Femur (tissue), 1 donor: ENCODE measurements around the gene VCP.

Experiments
- DNase-seq: peaks from one replicate; pipeline ENCODE4 v3.0.0-alpha.2; 2017

Gene VCP

DNA sequence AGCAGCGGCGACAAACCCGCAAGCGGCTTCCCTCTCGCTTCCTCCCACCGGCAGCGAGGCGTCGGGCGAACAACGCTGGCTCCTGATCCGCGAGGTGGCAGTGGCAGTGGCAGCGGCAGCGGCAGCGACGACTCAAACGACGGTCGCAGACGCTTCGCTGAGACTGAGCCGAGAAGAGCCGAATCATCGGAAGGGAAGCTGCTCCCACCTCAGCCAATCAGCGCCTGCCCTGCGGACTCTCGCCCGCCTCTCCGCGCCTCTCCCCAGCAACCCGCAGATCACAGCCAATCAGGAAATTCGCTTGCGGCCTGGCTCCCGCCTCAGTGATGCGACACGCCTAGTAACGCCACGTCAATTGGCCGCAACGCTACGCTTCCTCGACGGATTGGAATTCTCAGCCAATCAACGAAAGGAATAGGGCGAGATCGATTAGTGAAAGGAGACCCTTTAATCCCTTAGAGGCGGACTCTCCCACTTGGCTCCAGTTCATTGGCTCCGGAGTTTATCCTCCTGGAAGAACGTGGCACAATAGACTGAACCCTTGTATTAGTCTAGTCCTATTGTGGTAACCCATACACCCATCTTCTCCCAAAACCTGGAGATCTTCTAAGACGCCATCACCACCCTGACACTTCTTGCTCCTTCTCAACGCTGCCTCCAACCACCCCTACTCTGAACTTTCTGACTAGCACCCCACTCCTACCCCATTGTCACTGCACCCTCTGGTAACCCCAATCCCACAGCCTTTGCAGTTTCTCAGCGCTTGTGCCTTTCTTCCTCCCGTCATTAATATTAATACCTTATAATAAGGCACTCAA, at the start of gene VCP:
Gene VCP (minus strand): TSS at position 165 of the 818 bp plus-strand sequence. CDS start 272 bp downstream, outside the sequence.
- DNase-seq, result peak; percentile 99

DNA sequence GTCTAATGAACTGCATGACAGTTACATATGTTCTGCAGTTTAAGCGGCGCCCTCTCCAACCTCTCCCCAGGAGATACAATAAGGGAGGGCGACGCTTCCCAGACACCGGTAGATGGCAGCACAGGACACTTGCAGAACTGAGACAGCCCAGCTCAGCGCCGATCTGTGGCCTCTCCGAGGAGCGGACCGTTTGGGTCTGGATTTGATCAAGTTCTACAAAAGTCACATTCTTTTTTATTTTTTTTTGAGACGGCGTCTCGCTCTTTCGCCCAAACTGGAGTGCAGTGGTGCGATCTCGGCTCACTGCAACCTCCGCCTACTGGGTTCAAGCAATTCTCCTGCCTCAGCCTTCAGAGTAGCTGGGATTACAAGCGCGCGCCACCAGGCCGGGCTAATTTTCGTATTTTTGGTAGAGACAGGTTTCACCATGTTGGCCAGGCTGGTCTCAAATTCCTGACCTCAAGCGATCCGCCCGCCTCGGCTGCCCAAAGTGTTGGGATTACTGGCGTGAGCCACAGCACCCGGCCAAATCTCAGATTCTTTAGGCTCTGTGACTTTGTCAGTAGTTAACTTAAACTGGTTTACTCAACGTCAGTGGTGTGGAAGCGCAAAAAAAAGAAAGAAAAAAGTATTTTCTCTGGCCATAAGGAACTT, 44.6 kb upstream of the VCP start:
- DNase-seq, result peak; percentile 93

DNA sequence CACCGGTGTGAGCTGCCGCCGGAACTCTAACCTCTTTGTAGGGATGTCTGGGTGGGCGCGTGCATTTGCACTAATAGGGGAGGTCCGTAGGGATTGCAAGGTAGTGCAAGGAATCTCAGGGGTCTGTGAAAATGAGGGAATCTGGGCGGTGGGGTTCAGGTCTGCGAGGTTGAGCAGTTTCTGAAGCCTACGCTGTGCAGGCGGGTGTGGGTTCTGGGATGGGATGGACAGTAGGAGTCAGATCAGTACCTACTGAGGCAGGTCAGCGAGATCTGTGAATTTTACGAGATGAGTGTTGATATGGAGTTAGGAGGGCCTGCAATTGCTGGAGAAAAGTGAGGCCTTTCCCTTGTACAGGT, 44.1 kb upstream of the VCP start:
- DNase-seq, result no peak

DNA sequence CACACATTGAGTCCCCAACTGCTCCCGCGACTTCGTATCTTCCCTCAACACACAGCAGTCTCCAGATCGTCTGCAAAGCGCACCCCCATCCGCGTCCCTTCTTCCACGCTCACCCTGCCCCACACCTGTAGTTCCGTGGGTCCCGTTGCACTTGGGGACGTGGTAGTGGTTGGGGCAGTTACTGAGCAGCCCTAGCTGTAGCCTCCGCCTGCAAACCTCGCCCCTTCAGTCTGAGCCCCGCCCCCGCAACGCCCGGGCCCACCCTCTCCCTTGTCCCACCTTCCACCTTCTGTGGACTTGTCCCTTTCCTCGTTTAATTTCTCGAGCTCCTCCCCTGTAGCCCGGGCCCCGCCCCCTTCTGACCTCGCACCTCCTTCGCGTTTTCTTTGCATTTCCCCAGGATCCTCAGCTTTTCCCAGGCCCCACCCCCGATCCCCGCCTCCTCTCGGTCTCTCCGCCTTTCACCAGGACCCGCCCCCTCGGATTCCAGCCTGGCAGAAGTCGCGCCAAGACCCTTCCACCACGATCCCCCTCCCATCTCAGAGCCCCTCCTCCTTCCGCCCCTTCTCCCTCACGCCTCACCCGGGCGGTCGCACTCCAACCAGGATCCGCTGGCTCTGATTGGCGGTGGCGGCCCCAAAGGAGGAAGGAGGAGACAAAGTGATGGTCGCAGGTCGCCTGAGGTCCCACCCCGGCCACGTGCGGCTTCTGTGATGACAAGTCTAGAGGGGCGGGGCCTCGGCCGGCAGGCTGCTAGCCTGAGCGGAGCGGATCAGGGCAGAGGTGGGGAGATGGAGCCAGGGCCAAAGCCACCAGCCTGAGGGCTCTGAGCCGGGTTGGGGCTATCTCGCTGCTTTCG, 43.5 kb upstream of the VCP start, which contains the start of gene ATOSB:
Gene ATOSB (minus strand): TSS at position 183 of the 859 bp plus-strand sequence. CDS start 7,588 bp downstream, outside the sequence.
- peak; percentile 99 for DNase-seq

DNA sequence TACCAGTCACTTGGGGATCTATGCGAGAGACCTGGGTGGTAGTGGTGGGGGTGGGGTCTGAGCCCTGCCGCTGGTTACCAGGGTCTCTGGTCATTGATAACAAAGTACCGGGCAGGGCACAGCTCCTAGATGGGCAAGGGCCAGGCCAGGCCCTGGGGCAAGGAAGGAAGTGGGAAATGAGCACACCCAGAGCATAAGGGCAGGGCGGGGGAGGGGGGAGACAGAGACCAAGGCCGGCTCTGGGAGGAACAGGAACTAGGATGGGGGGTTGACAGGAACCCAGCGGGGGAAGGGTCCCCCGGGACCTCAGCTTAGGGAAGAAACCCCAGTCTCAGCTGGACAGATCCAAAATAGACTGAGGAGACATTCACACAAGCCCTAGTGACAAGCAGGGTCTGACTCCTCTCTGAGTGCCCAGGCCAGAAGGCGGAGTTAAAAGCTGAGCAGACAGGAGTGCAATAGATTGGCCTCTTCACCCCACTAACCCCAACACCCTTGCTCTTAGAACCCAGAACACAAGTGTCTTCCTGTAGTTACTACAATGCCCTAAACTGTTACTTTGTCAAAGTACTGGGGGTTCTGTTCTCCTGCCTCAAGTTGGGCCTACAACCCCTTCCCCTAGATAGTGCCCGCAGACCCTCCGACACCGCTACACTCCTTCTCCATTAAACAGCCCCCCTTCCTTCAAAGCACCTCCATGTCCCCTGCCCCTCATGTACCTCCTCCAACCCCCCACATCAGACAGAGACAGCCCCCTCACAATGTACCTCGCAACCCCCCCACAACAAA, 42.6 kb upstream of the VCP start:
- peak; percentile 79 for DNase-seq

DNA sequence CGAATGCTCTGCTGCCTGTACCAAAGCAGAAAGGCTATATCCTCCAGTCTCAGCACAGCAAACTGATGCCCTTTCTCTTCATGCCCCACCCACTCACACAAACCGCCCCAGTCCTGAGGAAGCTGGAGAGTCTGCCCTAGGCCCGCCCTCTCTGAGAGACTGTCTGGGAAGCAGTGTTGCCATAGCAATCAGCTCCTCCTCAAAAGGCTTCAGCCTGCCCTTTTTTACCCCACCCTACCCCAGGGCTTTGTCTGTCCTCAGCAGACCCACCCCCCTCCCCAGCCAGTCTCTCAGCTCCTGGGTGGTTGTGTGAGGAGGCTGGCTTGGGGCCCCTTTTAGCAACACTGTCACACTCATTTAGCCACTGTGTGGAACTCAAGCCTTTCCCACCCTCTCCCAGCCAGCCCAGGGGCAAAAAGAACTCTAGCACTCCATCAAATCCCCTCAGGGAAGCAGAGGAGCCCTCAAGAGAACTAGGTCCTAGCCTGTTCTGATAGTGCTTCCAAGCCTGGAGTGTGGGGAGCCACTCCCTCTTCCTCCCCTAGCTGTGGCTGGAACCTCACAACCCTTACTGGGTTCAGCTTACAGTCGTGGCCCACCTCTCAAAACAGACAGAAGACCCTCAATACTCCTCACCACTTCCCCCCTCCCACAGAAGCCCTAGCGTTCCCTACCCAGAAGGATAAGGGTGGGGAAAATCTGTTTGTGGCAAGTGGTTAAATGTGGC, 41.9 kb upstream of the VCP start:
- DNase-seq, result peak; percentile 93

DNA sequence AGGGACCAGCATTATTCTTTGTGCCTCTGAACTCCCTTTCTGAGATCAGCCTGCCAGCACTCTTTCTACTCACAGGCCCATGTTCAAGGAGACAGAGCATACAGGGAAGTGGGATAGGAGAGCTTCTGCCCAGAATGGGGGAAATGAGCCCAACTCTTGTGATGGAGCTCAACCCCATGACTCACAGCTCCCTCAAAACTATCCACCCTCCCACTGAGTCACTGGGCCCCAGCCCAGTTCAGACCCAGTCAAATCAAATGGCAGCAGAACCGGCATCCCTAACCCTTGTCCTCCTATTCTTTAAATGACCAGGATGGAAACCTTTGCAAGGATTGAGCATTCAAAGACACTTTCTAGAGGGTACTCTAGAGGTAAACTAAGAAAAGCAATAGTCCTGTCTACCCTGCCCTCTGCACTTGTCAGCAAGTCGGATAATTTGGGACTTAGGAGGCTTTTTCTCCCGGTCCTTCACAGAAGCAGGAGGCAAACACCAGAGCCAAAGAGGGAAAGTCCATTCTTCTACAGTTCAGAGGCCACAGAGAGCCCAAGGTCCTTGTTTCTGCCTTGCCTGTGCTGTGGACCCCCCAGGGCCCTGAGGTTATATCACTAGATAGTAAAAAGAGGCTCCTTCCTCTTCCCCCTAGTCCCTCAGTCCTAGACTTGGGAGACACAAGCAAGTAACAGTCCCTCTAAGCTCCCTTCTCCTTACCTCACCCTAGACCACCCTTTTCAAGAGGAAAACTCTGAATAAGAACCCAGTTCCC, 40.0 kb upstream of the VCP start:
- no peak for DNase-seq

DNA sequence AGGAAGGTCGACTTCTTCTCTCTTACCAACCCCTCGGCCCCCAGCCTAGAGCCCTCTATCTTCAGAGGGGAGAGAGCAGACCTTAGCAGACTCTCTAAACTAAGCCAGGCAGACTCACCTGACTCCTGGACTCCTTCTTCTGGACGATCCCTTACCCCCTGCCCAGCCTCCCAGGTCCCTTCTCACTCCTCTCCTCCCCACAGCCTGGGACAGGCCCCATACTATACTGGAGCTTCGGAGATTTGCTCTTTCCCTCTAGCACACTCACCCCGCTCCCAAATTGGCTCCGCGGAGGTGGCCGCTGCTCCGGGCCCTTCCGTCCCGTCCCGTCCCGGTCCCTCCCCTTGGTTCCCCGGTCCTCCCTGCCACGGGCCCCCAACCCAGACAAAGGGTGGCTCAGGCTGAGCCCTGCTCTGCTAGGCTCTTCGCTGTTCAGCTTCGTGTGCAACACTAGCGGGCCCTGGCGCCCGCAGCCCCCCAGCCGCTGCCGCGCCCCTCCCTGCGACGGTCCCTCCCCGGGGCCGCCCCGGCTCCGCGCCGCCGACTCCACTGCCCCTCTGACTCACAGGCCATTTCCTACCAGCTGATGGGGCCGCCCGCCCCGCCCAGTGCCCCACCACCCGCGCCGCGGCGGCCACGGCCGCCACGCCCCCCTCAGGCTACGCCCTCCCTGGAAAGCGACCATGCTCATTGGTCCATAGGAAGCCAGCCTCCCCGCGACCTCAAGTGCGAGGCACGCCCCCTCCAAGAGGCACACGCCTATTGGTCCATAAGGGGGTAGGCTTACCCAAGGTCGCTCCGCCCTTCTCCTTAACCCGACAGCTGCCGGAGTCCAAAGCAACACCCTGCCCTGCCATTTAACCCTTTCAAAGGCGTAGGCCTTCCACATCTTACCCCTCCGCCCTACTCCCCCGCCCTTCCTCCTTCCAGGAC, 38.8 kb upstream of the VCP start:
- DNase-seq, result peak; percentile 98

DNA sequence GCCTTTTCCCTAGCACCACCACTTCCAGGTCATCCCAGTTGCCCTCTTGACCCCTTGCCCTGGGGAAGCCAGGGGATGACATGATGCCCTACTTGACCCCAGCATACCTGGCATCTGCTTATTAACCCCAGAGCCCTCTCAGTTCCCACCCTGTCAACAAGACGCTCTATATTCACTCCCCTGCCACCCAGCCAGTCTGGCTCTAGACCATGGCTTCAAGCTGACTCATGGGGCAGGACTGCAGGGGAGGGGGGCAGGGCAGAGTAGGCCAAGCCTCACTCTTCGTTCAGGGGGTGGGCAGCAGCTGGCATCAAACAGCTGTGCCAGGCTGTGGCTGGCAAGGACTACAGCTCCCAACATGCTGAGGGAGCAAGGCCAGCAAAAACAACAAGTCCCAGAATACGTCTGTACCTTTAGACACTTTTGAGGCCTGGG, 37.9 kb upstream of the VCP start:
- DNase-seq, result peak; percentile 68

DNA sequence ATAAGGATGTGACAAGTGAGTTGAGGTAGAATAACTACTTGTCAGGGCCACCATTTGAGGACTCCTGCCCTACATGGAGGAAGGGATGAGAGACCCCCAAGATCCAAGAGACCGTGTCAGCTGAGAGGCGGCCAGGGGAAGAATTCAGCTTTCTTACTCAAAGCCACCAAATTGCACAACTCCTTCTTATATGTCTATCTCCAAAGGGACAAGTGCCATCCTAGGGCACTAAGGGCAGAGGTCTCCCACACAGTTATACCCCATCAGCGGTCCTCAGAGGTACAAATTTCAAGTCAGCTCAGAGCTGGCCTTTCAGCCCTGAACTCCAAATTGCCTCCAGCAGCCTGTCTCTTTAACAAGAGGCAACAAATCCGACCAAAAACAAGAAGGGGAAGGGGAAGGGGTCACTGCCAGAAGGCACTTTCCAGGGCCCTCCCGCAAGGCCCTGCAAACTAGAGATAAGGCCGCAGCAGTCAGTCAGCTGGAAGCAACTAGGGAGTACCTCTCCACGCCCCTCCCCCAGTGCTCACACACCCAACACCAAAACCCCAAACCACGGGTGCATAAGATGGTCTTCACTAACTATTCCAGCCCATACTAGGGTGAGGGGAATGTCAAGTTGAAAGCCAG, 36.6 kb upstream of the VCP start:
- DNase-seq, result no peak

DNA sequence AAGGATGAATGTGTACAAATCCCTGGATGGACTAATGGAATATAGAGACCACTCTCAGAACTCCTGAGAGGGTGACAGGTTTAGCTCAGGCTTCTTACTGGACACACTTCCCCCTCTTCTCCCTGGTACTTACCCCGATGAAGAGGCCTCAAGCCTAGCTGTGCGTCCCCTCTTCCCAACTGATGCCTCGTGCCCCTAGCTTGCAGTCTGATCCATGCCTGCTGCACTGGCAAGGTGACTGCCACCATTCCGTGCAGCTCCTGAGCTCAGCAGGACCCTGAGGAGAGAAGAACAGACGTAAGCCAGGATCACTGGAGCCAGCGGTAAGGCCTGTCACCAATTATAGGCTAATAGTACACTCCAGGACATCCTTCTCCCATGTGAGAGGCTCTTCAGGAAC, 36.0 kb upstream of the VCP start:
- no peak for DNase-seq

DNA sequence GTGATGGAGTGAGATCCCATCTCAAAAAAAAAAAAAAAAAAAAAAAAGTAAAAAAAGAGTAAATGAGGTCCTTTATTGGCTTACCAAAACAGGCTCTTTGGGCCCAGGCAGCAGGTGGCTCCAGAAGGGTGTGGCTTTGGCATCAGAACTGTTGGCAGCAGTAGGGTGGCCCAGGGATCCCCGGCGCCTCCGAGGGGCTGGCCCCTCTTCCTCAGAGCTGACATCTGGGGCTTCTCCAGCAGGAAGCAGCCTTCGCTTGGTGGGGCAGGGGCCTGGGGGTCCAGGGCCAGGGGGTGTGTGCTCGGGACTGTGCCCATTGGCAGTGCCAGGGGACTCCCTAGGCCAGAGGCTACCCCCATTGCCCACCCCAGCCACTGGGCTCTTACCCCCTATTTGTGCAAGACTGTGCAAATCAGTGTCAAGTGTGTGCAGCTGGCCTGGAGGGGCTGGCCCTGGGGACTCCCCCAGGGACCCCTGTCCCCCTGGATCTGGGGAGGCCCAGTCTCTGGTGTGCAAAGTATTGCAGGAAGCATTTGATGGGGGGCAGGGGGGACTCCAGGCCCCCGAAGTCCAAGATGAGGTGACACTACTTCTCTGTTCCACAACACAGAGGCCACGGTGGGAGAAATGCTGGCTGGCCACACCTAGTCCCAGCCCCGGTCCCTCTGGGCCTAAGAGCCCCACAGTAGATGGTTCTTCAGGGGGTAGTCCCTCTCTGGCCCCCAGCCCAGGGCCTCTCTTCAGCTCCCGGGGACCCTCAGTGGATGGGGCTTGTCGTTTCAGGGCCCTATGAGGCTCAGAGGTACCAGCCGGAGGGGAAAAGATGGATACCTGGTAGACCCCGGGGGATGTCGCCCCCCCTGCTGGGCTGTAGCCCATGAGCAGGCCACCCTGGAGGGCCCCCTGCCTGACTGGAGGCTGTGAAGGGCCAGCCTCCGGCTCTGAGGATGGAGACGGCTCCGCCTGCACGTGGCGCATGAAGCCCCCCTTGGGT, 35.2 kb upstream of the VCP start:
- DNase-seq, result no peak

DNA sequence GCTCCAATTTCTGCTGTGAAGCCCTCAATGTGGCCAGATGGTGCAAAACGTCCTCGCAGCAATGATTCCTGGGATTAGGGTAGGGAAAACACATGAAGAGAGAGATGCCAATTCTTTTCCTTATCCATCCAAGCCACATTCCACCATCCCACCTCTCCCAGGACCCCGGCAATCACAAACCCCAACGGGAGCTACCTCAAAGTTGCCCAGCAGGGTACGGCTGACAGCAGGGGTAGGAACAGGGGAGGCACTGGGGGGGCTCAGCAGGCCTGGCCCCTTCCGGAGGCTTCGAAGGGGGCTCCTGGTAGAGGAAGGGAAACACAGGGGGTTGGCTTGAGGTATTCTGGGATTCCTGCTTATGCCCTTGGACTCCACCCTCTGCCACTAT, 33.9 kb upstream of the VCP start:
- no peak for DNase-seq

DNA sequence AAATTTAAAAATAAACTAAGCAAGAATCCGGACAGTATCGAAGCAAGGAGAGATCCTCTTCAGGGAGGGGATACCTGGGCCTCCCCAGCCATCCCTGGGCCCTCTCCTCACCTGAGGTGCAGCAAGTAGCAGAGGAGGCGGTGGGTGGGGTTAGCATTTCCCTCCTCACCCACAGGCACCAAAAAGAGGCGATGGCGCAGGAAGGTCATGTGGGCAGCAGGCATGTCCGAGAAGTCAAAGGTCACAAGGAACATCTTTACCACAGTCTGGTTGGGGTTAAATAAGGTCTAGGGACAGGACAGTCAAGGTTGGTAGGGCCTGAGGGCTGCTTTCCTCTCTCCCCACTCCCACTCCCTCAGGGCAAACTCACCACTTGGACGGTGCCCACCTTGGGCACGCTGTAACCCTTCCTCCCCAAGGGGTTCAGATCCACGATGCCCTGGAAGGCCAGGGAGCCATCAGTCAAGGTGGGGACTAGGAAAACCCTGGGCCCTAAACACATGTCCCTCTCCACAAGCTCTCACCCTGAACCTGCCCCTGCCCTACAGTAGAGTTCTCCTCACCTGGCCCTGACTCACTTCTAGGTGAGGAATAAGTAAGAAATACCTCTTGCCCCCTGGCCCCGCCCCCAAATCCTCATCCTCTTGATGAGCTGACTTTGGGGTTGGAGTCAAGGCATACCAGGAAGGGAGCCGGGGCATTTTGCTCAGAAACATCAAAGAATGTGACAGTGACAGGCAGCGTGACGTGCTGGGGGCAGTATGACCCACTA, 33.3 kb upstream of the VCP start:
- no peak for DNase-seq

DNA sequence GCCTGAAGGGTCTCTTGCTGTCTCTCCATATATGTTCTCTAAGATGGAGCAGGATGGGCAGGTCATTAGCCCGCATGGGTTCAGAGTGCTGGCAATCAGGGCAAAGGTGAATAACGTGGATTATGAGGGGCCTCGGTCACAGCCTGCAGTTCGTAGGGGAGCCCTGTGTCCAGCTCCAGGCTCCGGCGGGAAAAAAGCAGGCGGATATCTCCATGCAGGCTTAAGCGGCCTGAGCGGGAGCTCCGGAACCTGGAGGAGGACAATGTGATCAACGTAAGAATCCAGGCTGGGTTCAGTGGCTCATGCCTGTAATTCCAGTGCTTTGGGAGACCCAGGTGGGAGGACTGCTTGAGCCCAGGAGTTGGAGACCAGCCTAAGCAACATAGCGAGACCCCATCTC, 32.7 kb upstream of the VCP start:
- no peak for DNase-seq

DNA sequence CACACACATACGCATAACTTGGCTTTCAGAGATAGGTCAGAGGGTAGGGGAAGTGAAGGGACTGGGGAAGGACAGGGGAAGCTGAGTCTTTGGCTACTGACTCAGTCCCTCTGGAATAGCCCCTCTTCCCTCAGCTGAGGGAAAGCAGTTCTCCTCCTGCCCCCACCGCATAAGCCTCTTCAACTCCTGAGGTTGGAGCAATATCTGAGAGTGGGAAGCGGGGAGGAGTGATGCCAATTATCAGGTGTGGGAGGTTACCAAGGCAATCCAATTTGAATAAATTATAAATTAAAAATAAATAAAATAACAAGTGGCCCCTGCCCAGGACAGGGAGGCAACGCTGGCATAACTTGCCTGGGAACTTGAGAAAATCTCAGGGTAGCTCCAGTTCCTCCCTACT, 32.2 kb upstream of the VCP start:
- DNase-seq, result no peak

DNA sequence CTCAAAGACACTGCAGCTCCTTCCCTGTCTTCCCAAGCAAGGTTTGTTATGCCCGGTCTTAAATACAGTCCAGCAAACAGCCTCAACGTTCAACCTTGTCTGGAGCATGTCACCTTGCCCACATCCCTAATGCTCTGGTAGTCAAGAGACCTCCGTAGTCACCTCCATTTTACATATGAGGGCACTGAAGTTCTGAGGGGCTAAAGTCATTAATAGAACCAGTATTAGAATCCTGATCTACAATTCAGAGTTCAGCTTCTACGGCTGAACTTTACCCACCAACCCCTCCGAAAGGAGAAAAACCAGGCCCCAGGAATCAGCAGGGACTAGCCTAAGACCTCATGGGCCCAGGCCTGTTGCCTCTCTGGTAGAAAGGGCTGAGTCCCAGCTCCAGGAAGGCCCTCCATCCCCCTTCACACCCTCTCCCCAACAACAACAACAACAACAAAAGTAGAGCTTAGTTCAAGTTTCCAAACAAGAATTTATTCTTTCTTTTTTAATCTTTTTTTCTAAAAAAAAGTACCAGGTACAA, 31.3 kb upstream of the VCP start:
- DNase-seq, result no peak
